GM21423 (cell line): ENCODE data around the gene SYTL2.
"Not testable (repeated sequence)": the region's sequence is repeated elsewhere in the genome, so short reads cannot be mapped to it uniquely, and the experiment has no call there.

Source experiments
- ATAC-seq: cut with Tn5 transposase; IDR thresholded peaks from one replicate; pipeline ENCODE4 v1.9.1; 2021; ENCODE audit warnings: mild to moderate bottlenecking, moderate library complexity; ENCODE audit not compliant: unreplicated experiment

The SYTL2 gene

DNA sequence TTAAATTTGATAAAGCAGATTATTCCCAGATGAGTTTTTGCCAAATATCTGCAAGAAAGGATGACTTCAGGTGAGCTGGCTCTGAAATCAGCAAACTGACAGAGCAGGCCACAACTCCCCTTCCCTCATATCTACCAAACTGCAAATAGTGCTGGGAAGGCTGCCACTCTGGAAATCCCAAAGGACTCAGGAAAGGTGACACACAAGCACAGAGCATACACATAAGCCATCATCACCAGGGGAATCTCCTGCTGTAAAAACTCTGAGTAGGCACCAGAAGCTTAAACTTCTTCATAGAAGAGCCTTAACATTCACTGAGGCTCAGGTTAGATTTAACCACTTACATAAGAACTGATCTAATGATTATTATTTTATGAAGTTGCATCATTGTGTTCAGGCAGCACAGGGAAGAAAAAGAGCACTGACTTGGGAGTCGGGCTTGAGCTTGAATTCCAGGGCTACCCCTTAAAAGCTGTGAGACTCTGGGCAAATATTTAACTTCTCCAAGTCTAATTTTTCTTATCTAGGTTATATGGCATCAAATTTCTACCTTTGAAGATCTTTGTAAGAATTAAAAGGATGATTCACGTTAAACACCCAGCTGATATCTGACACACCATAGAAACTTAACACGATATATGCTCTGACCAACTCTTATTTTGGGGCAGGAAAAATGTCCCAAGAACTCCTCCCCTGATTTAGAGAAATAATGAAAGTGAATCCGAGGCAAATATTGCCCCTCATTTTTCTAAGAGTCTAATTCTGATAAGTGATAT lies 15.0 kb downstream of the SYTL2 start:
- ATAC-seq, result no peak

DNA sequence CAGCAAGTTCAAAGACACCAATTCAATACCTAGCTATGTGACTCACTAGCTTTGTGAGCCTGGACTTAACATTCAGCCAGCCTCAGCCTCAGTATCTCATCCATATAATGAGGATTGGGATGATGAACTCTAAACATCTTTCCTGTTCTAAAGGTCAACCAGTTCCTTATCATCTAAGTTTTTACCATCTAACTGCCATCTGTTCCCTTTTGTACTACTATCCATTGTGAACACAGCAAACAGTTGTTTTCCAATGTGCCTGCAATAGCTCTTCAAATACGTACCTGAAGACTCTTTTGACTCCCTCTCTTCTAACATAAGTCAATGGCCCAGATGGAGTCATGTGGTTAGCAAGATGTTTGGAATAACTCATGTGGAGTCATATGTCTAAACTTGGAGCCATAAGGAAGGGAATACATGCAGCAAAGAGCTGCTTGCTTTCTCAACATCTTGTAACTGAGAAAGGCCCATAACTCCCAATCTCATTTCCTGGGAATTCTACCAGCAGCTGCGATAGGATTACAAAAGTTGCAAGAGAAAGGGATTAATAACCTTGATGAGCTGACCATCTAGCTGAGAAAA lies 19.4 kb downstream of the SYTL2 start:
- ATAC-seq, result no peak

DNA sequence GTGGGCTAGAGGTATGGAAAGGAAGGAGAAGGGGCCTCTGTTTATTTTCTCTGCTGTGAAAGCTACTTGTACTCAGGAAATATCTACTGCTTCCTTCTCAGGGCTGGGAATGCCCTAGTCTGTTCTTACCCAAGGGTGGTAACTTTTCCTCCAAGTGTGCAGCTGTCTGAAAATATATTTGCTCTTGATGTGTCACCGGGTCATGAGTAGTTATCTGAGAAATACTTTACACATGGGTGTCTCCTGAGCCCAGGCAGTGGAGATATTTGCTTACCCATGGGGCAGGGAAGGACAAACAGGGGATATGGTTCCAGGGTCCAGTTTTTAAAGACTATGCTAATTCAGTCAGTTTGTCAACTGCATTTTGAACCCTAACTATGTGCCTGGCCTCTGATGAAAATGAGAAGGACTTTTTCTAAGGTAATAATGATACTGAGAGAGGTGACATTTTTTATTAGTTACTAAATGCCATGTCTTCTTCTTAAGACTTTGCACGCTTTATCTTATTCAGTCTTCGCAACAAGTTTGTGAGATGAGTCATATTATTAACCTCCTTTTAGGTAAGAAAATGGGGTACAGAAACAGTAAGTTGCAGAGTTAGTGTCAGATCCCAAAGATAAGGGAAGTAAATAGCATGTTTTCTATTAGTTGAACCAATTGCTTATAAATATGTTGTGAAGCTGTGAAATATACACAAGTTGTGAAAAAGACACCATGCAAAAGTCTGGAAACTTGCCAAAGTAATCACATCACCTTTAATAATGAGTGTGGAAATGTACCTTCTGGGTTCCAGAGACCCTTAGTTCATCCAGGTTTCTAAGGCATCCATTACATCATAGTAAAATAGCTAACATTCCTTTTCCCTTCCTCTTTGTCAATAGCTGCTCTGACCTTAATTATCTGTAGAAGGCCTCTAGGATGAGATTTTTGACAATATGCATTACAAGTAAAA lies 22.9 kb downstream of the SYTL2 start:
- ATAC-seq, result peak; percentile 32

DNA sequence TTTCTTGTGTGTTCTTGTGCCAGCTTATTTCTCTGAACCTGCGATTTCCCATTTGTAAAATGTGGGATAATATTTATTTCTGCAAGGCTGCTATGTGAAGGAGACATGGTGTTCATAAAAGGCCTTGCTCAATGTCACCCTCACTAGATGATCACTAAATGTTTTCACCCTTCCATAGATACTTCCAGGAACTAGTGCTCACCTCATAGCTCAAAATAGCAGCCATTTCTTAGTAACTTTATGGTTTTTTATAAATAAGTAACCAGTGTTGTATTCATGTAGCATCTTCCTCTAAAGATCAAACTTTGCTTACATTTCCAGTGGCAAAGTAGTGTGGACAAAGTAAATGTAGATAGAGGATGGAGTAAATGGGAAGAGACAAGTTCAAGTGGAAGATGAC lies 23.8 kb downstream of the SYTL2 start:
- peak; percentile 38 for ATAC-seq

DNA sequence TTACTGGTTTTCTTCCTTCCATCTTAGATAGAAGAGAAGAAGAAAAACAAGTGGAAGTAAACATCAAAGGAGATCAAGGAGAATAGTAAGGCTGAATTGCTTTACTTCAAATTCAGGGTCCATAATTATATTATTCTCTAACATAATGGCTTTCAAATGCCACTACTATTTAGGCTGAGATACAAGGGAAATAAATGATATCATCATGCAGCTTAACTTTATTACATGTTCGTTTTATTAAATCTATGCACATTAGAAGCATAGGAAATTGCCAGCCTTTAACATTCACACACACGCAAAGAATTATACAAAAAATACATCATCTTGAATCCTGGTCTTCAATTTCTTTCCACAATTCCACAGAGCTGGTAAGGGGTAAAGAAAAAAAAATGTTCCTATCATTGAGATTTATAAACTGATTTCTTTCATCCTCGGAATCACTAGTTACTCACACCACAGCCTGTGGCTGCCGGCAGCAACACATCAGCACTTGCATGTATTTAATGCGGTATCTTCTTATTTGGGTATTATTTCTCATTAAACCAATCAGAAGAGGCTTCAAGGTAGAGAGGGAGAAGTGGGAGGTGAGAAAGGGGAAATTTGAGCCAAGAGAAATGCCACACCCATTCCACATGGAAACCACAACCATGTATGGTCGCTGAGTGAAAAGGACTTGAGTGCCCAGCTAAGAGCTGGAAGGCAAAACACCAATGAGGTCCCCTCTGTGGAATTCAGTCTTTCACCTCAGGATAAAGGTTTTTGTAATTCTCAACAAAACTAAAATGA lies 26.3 kb downstream of the SYTL2 start:
- ATAC-seq, result no peak

DNA sequence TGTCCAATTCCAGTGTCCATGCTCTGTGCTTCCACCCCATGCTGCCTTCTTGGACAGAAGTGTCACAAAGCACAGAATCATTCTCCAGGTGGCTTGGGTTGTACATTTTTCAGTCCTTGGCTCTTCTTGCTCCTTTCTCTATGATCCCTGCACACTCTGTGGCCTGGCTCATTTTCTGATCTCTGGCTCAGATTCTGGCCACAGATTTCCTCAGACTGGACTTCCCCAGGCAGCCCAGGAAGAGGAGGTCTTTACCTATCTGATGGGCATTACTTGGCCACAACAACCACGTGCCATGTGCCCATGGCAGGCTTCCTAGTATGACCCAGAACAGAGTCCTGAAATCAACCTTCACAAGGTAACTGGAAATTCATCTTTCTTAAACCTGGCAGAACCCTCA lies 27.2 kb downstream of the SYTL2 start:
- ATAC-seq, result no peak

DNA sequence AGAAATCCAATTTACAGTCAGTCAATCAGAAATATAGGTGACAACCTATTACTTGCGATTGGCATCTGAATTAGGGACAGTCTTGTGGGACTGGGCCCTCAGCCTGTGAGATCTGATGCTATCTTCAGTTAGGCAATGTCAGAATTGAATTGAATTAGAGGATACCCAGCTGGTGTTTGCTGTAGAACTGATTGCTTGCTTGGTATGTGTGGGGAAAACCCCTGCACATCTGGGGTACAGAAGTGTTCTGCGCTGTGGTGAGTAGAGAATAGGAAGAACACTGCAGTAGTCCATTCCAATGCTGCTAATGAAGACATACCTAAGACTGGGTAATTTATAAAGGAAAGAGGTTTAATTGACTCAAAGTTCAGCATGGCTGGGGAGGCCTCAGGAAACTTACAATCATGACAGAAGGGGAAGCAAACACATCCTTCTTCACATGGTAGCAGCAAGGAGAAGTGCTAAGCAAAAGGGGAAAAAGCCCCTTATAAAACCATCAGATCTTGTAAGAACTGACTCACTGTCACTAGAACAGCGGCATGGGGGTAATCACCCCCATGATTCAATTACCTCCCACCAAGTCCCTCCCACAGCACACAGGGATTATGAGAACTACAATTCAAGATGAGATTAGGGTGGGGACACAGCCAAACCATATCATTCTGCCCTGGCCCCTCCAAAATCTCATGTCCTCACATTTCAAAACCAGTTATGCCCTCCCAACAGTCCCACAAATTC lies 30.0 kb downstream of the SYTL2 start:
- ATAC-seq, result not testable (repeated sequence)

DNA sequence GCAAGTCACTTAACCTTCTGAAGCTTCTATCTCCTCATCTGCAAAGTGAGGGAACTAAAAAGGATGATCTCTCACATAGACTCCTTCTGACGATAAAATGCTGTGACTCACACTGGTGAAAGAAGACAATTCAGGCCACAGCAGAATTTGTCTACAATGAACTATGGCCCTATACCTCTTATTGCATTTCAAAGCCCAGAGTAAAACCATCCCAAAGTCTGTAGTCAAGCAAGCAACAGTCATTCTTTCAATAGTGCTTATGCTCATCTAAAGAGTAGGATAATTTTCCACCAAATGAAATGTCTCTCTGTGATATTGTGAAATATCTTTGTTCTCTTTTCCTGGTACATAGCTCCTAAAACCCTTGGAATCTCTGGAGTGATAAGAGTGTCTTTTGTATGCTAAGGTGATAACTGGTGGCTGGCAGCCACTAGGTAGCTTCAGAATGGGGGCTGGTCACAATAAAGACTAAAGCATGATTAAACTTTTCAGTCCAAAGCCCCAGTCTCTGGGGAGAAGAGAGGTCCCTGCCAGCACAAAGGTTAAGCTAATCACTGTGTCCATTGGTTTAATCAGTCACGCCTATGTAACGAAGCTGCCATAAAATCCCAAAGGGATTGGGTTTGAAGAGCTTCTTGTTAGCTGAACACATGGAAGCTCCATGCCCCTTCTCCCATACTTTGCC lies 30.8 kb downstream of the SYTL2 start:
- no peak for ATAC-seq

DNA sequence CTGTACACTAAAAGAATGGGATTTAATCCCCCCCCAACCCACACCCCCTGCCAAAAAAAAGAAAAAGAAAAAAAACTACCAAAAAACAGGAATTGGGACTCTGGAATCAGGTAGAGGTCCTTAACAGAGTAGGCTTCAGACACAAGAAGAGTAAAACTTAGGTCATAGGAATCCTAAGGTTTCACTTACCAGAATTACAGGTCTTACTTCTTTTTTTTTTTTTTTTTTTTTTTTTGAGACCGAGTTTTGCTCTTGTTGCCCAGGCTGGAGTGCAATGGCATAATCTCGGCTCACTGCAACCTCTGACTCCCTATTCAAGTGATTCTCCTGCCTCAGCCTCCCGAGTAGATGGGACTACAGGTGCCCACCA lies 33.4 kb downstream of the SYTL2 start:
- not testable (repeated sequence) for ATAC-seq

DNA sequence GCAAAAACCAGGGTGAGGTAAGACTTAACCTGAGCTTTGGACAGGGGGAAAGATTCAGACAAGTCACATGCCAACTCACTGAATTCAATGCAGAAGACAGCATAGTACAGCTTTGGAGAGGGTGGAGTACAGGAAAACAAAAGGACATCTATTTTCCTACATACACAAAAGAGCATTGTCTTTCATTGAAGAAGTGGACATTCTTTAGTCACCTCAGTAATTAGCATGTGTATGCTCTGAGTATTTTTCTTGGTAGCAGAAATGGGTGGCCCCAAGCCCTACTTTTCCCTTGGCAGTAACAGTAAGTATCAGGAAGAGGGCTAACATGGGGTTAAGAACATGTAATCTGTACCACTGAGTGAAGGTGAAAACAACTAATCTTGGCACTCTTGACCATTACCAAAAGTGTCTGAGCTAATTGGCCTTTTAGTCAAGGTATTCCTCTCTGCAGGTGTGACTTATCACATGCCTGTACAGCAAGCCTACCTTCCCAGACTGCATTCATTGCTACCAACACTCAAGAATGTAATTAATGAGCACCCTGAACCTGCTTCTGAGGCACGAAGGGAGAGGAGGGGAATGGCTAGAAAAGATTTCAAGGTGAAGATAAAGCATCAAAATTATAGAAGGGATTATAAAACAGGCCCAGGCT lies 33.9 kb downstream of the SYTL2 start:
- no peak for ATAC-seq

DNA sequence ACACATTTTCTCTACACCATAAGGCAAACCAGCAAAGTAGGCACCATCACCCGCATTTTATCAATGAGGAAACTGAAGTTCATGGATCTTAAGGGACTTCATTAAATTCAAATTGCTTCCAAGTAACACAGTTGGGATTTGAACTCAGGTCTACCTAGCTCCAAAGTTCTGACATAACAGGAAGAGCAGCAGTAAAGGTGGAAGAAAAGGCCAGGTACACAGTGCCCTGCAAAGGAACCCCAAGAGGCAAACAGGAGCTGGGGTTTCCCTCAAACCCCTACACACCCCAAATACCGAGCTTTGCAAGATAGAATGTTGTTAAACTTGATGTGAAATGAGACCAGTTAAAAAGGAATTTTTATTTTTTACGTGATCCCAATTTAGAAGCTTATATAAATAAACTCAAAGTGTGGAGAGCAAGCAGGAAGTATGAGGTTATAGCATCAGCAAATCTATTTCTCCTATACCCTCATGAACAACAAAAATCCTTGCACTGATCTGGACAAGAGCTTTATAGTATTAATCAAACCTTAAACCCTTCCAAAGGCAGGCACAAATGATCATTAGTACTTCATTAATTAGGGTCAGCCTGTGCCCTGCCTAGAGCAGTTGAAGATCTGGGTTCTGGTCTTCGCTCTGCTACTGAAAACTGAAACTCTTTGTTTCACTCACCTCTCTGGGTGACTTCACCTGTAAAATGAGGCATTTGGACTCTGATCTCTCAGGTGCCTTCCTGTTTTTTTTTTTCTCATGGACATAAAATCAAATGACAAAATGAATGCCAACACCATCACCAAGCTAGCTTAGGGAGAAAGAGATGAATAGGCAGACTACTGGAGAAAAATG lies 36.5 kb downstream of the SYTL2 start:
- peak; percentile 51 for ATAC-seq

DNA sequence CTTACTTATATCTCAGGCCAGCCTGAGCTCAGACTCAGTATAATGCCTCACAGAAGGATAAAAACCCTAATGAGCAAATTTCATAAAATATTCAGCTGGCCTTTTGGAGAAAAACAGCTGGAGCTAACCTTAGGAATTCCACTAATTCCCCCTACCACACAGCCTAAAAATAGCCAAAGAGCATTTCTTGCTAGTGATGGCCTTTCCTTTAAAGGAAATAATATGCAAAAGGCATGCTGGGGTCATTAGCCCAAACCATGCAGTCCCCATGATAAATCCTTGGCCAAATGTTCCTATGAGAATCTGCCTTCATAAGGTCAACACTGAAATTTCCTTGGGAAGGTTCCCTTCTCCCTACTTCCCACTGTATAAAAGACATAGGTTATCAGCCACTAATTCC lies 38.2 kb downstream of the SYTL2 start:
- no peak for ATAC-seq

DNA sequence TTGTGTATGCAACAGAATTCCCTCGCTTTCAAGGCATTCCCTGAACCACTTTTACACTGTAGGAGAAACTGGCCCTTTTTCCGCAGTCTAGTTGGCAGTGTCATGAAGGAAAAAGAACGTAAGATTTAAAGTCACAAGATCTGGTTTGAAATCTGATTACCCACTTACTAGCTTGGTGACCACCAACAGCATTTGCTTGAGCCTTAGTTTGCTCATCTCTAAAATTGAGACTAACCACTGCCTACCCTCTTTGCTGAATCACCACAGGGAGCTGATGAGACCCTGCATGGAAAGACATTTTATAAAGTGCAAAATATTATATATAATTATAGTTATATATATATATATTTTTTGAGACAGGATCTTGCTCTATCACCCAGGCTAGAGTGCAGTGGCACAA lies 39.4 kb downstream of the SYTL2 start:
- ATAC-seq, result no peak

DNA sequence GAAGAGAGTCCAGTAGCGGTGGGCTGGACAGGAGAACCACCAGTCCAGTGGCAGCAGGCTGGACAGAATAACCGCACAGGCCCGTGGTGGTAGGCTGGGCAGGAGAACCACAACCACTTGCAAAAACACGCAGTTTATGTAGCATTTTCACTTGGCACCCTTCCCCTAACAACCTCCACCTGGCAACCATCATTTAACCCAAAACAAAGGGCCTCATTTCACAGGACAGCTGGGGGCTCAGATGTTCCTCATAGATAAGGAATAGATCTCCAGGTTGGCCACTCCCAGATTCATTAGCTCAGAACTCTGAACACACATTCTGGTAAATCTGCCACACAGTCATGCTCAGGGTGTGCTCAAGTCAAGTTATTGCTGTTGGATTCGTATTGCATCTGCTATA lies 41.2 kb downstream of the SYTL2 start:
- no peak for ATAC-seq

DNA sequence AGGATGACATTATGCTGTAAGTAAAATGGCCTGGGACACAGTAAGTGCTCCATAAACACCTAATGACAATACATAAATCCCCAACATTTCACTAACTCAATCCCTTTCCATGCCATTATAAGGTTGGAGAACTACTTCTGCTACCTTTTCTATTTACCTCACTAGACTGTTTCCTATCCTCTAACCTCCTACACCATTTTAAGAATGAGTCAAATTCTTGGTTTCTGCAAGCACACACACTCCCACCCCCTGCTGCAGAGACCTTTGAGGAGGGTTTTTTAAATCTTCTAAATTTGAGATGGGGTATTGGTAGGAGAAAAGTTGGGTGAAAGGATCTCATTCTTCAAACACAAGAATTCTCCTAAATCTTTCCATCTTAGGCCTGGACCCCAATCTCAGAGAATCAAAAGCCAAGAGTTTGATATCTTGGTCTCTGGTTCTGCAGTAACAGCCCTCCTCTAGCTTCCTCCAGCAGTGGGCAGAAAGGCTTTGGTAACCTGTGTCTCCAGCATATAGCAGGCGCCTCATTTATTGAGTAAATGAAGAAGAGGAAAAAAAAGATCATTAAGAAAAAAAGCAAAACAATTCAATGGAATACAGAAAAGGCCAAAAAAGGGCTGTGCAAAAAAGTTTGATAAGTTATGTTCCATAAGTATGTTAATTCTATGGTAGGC lies 42.3 kb downstream of the SYTL2 start:
- no peak for ATAC-seq

DNA sequence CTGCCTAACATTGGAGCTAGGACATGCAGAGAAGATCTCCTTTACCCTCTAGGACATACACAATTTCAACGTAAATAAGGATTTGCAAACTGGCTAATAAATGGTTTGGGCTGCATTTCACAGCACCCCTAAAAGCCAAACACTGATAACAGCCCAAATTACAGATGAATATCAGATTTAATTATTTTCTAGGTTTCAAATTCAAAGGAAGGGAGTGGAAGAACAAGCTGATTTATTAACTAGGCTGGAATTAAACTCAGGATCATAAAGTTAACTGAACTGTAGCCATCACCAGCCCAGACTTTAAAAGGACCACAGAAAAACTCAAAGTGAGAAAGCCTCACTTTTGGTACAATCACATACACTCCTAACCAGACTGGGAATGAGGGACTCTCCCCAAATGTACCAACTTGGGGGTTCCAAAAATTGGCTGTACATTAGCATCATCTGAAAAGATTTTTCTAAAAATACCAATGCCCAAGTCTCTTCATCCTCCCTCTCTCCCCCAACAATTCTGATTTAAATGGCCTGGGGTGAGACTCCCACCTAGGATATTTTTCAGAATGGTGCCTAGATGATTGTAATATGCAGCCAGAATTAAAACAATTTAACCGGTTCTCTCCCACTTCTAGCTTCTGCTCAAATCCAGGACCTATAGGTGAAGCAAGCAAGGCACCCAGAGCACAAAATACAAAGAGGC lies 43.5 kb downstream of the SYTL2 start:
- ATAC-seq, result no peak

DNA sequence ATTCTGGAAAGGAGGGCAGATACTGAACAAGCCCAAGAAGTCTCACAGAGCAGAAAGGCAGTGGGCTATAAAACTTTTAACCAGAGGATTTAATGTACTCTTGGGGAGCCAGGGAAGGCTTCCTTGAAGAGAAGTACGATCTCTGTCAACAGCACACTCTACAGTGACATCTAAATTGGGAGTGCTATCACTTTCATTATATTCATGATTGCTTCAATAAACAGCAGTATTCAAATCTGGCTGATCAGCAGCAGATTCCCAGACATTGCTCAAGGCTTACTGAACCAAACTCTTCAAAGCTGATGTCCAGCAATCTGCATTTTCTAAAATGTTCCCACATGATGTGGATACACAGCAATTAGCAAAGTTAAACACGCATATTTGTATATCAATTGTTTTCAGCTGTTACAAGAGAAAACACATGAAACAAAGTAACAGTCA lies 44.2 kb downstream of the SYTL2 start:
- no peak for ATAC-seq
